ENCODE data around the gene MAN2B2.

- TF ChIP-seq CTCF (IDR thresholded peaks at IDR 0.05) (no peak), POLR2A (IDR thresholded peaks at IDR 0.05) (no peak)
These were observed 17.8 kb upstream of the MAN2B2 start for GRCh38 chr4:6557185-6557584.
